Body of pancreas (tissue), 4 donors: ENCODE results near the gene NCAM1.

Source experiments
- POLR2A ChIP-seq, 3 donors: fragments of 450-650 bp; IDR thresholded peaks; one replicate each; pipeline ENCODE4 v1.6.1; 2016; ENCODE audit warnings: antibody characterized with exemption in 3 of 3, mild to moderate bottlenecking in 2 of 3
- TF ChIP-seq, protein P1 (sequence below), 7 experiments: fragments of 450-650 bp in 4 of 7; fragments of 200-600 bp in 3 of 7; sonication (generic) in 3 of 7; IDR thresholded peaks; one replicate each; pipeline ENCODE4 v1.5.1; 2016 to 2019; ENCODE audit warnings: antibody characterized with exemption in 7 of 7

DNA sequence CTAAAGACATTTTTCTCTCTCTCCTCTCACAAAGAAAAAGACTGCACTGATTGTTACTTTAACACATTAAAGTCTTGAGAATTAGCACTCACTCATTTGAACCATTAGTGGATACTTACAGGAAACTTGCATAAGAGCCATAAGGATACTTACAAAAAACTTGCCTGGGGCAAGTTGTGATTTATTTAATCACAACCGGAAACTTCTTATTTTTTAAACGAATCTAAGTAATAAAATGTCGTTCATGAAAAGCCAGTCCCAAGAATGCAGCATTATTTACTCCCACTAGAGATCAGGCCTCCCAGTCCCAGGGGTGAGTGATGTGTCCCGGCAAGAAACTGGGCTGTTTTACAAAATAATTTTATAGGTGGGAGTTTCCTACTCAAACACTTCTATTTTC, 293.9 kb downstream of the NCAM1 start:
- TF ChIP-seq, protein P1, sequence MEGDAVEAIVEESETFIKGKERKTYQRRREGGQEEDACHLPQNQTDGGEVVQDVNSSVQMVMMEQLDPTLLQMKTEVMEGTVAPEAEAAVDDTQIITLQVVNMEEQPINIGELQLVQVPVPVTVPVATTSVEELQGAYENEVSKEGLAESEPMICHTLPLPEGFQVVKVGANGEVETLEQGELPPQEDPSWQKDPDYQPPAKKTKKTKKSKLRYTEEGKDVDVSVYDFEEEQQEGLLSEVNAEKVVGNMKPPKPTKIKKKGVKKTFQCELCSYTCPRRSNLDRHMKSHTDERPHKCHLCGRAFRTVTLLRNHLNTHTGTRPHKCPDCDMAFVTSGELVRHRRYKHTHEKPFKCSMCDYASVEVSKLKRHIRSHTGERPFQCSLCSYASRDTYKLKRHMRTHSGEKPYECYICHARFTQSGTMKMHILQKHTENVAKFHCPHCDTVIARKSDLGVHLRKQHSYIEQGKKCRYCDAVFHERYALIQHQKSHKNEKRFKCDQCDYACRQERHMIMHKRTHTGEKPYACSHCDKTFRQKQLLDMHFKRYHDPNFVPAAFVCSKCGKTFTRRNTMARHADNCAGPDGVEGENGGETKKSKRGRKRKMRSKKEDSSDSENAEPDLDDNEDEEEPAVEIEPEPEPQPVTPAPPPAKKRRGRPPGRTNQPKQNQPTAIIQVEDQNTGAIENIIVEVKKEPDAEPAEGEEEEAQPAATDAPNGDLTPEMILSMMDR (IDR thresholded peaks at IDR 0.05), result no peak
- no peak for TF ChIP-seq POLR2A (IDR thresholded peaks at IDR 0.05)
